Right lobe of liver (tissue), 4 donors: ENCODE measurements around the gene TUBB8.

Experiments
- POLR2A ChIP-seq: fragments of 450-650 bp; IDR thresholded peaks from one replicate; pipeline ENCODE4 v1.6.1; 2017; ENCODE audit warnings: antibody characterized with exemption, mild to moderate bottlenecking
- TF ChIP-seq, protein P1 (sequence below), 4 donors: fragments of 200-600 bp in 3 of 4; fragments of 450-650 bp in 1 of 4; IDR thresholded peaks; one replicate each; pipeline versions ENCODE4 v1.5.1 to v1.8.0; 2016 to 2022; ENCODE audit warnings: antibody characterized with exemption in 4 of 4, mild to moderate bottlenecking in 2 of 4
- donor health status: DM: no; HTN: no; CAD: no.
- donor health status: DM: no; HTN: no; CAD: no.
- donor health status: DM: no; HTN: yes; CAD: no.

DNA sequence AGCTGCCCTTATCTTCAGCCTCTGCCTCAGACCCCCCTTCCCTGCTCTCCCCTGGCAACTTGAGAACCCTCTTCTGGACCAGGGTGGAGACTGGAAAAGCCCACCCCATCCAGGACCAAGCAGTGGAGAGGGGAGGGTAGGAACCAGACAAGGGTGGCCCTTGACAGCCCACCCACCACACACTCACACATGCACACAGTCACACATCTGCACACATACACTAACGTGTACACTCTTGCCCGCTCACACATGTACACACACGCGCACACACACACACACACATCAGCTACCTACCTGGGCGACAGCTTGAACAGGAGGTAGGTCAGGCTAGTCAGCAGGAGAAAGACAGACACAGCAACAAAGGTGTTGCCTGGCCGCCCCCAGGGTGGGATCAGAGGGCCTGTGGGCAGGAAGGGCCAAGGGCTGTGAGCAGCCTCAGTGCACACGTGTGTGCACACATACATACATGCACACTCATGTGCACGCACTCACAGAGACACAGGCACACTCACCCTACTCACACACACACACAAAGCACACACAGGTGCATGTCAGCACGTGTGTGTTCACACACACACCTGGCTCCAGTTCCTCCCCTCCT is 34.9 kb upstream of the TUBB8 start:
- TF ChIP-seq, protein P1, sequence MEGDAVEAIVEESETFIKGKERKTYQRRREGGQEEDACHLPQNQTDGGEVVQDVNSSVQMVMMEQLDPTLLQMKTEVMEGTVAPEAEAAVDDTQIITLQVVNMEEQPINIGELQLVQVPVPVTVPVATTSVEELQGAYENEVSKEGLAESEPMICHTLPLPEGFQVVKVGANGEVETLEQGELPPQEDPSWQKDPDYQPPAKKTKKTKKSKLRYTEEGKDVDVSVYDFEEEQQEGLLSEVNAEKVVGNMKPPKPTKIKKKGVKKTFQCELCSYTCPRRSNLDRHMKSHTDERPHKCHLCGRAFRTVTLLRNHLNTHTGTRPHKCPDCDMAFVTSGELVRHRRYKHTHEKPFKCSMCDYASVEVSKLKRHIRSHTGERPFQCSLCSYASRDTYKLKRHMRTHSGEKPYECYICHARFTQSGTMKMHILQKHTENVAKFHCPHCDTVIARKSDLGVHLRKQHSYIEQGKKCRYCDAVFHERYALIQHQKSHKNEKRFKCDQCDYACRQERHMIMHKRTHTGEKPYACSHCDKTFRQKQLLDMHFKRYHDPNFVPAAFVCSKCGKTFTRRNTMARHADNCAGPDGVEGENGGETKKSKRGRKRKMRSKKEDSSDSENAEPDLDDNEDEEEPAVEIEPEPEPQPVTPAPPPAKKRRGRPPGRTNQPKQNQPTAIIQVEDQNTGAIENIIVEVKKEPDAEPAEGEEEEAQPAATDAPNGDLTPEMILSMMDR (IDR thresholded peaks at IDR 0.05): no peak
- TF ChIP-seq POLR2A: no peak
